ENCODE measurements around the gene CTSZ.

CTSZ gene

GRCh38 chr20:59010321-59010994 lies 3.4 kb upstream of the CTSZ start:
- DNase-seq (ENCODE audit: insufficient read length, low spot score) (no peak), FAIRE-seq (no peak)
- TF ChIP-seq POLR2A (IDR thresholded peaks at IDR 0.05; ENCODE audit: low read depth, low read length): no peak
- no peak for TF ChIP-seq POLR2AphosphoS5 (IDR thresholded peaks at IDR 0.05; ENCODE audit: low read depth, low read length)
- no peak for TF ChIP-seq POU2F2 (IDR thresholded peaks at IDR 0.05; ENCODE audit: low read depth, low read length)
- TF ChIP-seq TAF1 (IDR thresholded peaks at IDR 0.05; ENCODE audit: low read depth, low read length): no peak
- no peak for TF ChIP-seq SPI1 (IDR thresholded peaks at IDR 0.05; ENCODE audit: low read depth, low read length)
- TF ChIP-seq PAX5 (IDR thresholded peaks at IDR 0.05; ENCODE audit: insufficient read depth, low read length, severe bottlenecking): no peak

GRCh38 chr20:59008715-59009336 lies 1.8 kb upstream of the CTSZ start:
- DNase-seq (ENCODE audit: insufficient read length, low spot score) (no peak), FAIRE-seq (no peak)
- TF ChIP-seq POU2F2 (IDR thresholded peaks at IDR 0.05; ENCODE audit: low read depth, low read length): no peak
- TF ChIP-seq PAX5 (IDR thresholded peaks at IDR 0.05; ENCODE audit: insufficient read depth, low read length, severe bottlenecking): no peak
- TF ChIP-seq POLR2A (IDR thresholded peaks at IDR 0.05; ENCODE audit: low read depth, low read length): no peak
- no peak for TF ChIP-seq SPI1 (IDR thresholded peaks at IDR 0.05; ENCODE audit: low read depth, low read length)
- TF ChIP-seq POLR2AphosphoS5 (IDR thresholded peaks at IDR 0.05; ENCODE audit: low read depth, low read length): no peak
- no peak for TF ChIP-seq TAF1 (IDR thresholded peaks at IDR 0.05; ENCODE audit: low read depth, low read length)

- peak; percentile 26 for FAIRE-seq
- peak; percentile 80 for DNase-seq (ENCODE audit: insufficient read length, low spot score)
- peak; percentile 100 for TF ChIP-seq SPI1 (IDR thresholded peaks at IDR 0.05; ENCODE audit: low read depth, low read length)
- TF ChIP-seq POLR2A (IDR thresholded peaks at IDR 0.05; ENCODE audit: low read depth, low read length): peak; percentile 40; the same call in 1 of the 2 replicates
- peak; percentile 40 for TF ChIP-seq PAX5 (IDR thresholded peaks at IDR 0.05; ENCODE audit: insufficient read depth, low read length, severe bottlenecking)
- peak; percentile 44; the same call in 1 of the 2 replicates for TF ChIP-seq TAF1 (IDR thresholded peaks at IDR 0.05; ENCODE audit: low read depth, low read length)
- peak; percentile 88 for TF ChIP-seq POU2F2 (IDR thresholded peaks at IDR 0.05; ENCODE audit: low read depth, low read length)
- peak; percentile 32; the same call in 1 of the 2 replicates for TF ChIP-seq POLR2AphosphoS5 (IDR thresholded peaks at IDR 0.05; ENCODE audit: low read depth, low read length)
These were observed 834 bp upstream of the CTSZ start for GRCh38 chr20:59007665-59008511.

GRCh38 chr20:59006167-59006863 lies 739 bp downstream of the CTSZ start:
- TF ChIP-seq POLR2A (IDR thresholded peaks at IDR 0.05; ENCODE audit: low read depth, low read length) (peak; percentile 40; the same call in 1 of the 2 replicates), PAX5 (IDR thresholded peaks at IDR 0.05; ENCODE audit: insufficient read depth, low read length, severe bottlenecking) (no peak), POU2F2 (IDR thresholded peaks at IDR 0.05; ENCODE audit: low read depth, low read length) (peak; percentile 16; the same call in 1 of the 2 replicates), POLR2AphosphoS5 (IDR thresholded peaks at IDR 0.05; ENCODE audit: low read depth, low read length) (0 out of 2 replicates have a peak, but pooled peaks have one; percentile 54)
- FAIRE-seq: no peak
- DNase-seq (ENCODE audit: insufficient read length, low spot score): no peak

- DNase-seq (ENCODE audit: insufficient read length, low spot score): no peak
- peak; percentile 55; the same call in 1 of the 2 replicates for TF ChIP-seq POLR2A (IDR thresholded peaks at IDR 0.05; ENCODE audit: low read depth, low read length)
- TF ChIP-seq POU2F2 (IDR thresholded peaks at IDR 0.05; ENCODE audit: low read depth, low read length): no peak
- TF ChIP-seq TAF1 (IDR thresholded peaks at IDR 0.05; ENCODE audit: low read depth, low read length): peak; percentile 27; the same call in 1 of the 2 replicates
- no peak for TF ChIP-seq PAX5 (IDR thresholded peaks at IDR 0.05; ENCODE audit: insufficient read depth, low read length, severe bottlenecking)
- TF ChIP-seq POLR2AphosphoS5 (IDR thresholded peaks at IDR 0.05; ENCODE audit: low read depth, low read length): peak; percentile 65
- TF ChIP-seq SPI1 (IDR thresholded peaks at IDR 0.05; ENCODE audit: low read depth, low read length): no peak
- FAIRE-seq: no peak
These were observed 1.4 kb downstream of the CTSZ start for GRCh38 chr20:59005523-59006166.

- FAIRE-seq (peak; percentile 71), DNase-seq (ENCODE audit: insufficient read length, low spot score) (peak; percentile 61)
- TF ChIP-seq SPI1 (IDR thresholded peaks at IDR 0.05; ENCODE audit: low read depth, low read length) (peak; percentile 92), POLR2A (IDR thresholded peaks at IDR 0.05; ENCODE audit: low read depth, low read length) (peak; percentile 87), PAX5 (IDR thresholded peaks at IDR 0.05; ENCODE audit: insufficient read depth, low read length, severe bottlenecking) (no peak), TAF1 (IDR thresholded peaks at IDR 0.05; ENCODE audit: low read depth, low read length) (peak; percentile 57; the same call in 1 of the 2 replicates), POU2F2 (IDR thresholded peaks at IDR 0.05; ENCODE audit: low read depth, low read length) (0 out of 2 replicates have a peak, but pooled peaks have one; percentile 41), POLR2AphosphoS5 (IDR thresholded peaks at IDR 0.05; ENCODE audit: low read depth, low read length) (peak; percentile 50)
These were observed 2.1 kb downstream of the CTSZ start for GRCh38 chr20:59004763-59005522.

- DNase-seq (ENCODE audit: insufficient read length, low spot score): peak; percentile 80
- TF ChIP-seq POU2F2 (IDR thresholded peaks at IDR 0.05; ENCODE audit: low read depth, low read length): no peak
- peak; percentile 84; the same call in 1 of the 2 replicates for TF ChIP-seq SPI1 (IDR thresholded peaks at IDR 0.05; ENCODE audit: low read depth, low read length)
These were observed 2.6 kb downstream of the CTSZ start for GRCh38 chr20:59004493-59004762.

More at GRCh38 chr20:59004493-59004762, 2.6 kb downstream of the CTSZ start:
- peak; percentile 9 for FAIRE-seq
